ENCODE measurements around the gene SERP2. TPM values are rescaled to one million over a fixed set of nuclear protein-coding genes. Genes with fewer than 3 reads are reported as not detected.

The SERP2 gene
- polyA plus RNA-seq, 1 experiment = 5.4 TPM

DNA sequence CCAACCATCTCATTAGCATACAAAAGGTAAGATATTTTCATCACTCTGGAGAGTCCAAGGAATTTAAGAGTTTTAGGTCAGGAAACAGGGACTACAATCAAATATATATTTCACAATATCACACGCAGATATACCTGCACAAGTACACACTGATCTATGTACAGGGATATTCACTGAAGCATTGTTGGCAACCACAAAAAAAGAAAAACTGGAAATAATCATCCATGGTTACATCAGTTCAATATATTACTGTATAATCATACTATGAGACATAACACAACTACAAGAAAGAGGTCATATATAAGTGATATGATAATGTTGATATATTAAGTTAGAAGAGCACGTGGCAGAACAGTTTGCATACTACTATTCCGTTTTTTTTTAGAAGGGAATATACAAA is 2.2 kb upstream of the SERP2 start:
- Histone ChIP-seq H3K27me3 (ENCODE audit: control insufficient read depth, insufficient read depth, low read length) (no peaks in the 10 kb centered on the region), H3K36me3 (ENCODE audit: control insufficient read depth, insufficient read depth, low read length) (no peaks in the 10 kb centered on the region), H3K4me3 (ENCODE audit: low read depth, low read length) (no peak overlapping the region)
- CTCF ChIA-PET = no interaction called here
- POLR2A ChIA-PET = no interaction called here
- TF ChIP-seq, protein P1, sequence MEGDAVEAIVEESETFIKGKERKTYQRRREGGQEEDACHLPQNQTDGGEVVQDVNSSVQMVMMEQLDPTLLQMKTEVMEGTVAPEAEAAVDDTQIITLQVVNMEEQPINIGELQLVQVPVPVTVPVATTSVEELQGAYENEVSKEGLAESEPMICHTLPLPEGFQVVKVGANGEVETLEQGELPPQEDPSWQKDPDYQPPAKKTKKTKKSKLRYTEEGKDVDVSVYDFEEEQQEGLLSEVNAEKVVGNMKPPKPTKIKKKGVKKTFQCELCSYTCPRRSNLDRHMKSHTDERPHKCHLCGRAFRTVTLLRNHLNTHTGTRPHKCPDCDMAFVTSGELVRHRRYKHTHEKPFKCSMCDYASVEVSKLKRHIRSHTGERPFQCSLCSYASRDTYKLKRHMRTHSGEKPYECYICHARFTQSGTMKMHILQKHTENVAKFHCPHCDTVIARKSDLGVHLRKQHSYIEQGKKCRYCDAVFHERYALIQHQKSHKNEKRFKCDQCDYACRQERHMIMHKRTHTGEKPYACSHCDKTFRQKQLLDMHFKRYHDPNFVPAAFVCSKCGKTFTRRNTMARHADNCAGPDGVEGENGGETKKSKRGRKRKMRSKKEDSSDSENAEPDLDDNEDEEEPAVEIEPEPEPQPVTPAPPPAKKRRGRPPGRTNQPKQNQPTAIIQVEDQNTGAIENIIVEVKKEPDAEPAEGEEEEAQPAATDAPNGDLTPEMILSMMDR (IDR thresholded peaks at IDR 0.05; ENCODE audit: insufficient read depth, low read depth, low read length) = no peak
- no peak for DNase-seq (ENCODE audit: low read depth)

- TF ChIP-seq, protein P1 (IDR thresholded peaks at IDR 0.05; ENCODE audit: insufficient read depth, low read depth, low read length) = no peak
- H3K4me3 ChIP-seq (ENCODE audit: low read depth, low read length) = peak overlapping the region; percentile 49
- ChIA-PET POLR2A (no interaction called here), CTCF (no interaction called here)
- no peaks in the 10 kb centered on the region for H3K27me3 ChIP-seq (ENCODE audit: control insufficient read depth, insufficient read depth, low read length)
- no peaks in the 10 kb centered on the region for H3K36me3 ChIP-seq (ENCODE audit: control insufficient read depth, insufficient read depth, low read length)
- no peak for DNase-seq (ENCODE audit: low read depth)
Observed at GRCh38 chr13:44373247-44373600, 400 bp upstream of the SERP2 start.

- POLR2A ChIA-PET = no interaction called here
- CTCF ChIA-PET = no interaction called here
- TF ChIP-seq, protein P1 (IDR thresholded peaks at IDR 0.05; ENCODE audit: insufficient read depth, low read depth, low read length) = no peak
- H3K36me3 ChIP-seq (ENCODE audit: control insufficient read depth, insufficient read depth, low read length) = no peaks in the 10 kb centered on the region
- H3K27me3 ChIP-seq (ENCODE audit: control insufficient read depth, insufficient read depth, low read length) = no peaks in the 10 kb centered on the region
- H3K4me3 ChIP-seq (ENCODE audit: low read depth, low read length) = peak overlapping the region; percentile 49
- DNase-seq (ENCODE audit: low read depth) = no peak
Observed at GRCh38 chr13:44374348-44374712, 706 bp downstream of the SERP2 start.

- Histone ChIP-seq H3K4me3 (ENCODE audit: low read depth, low read length) (no peak overlapping the region), H3K36me3 (ENCODE audit: control insufficient read depth, insufficient read depth, low read length) (0 out of 2 replicates have a peak, but pooled peaks cover 1% of the 10 kb centered on the region), H3K27me3 (ENCODE audit: control insufficient read depth, insufficient read depth, low read length) (no peaks in the 10 kb centered on the region)
- no peak for DNase-seq (ENCODE audit: low read depth)
- ChIA-PET POLR2A (no interaction called here), CTCF (no interaction called here)
- TF ChIP-seq, protein P1 (IDR thresholded peaks at IDR 0.05; ENCODE audit: insufficient read depth, low read depth, low read length) = no peak
Observed at GRCh38 chr13:44378277-44378676, 4.7 kb downstream of the SERP2 start.

- Histone ChIP-seq H3K36me3 (ENCODE audit: control insufficient read depth, insufficient read depth, low read length) (0 out of 2 replicates have a peak, but pooled peaks cover 1% of the 10 kb centered on the region), H3K4me3 (ENCODE audit: low read depth, low read length) (no peak overlapping the region), H3K27me3 (ENCODE audit: control insufficient read depth, insufficient read depth, low read length) (no peaks in the 10 kb centered on the region)
- DNase-seq (ENCODE audit: low read depth) = no peak
- POLR2A ChIA-PET = no interaction called here
- CTCF ChIA-PET = no interaction called here
- TF ChIP-seq, protein P1 (IDR thresholded peaks at IDR 0.05; ENCODE audit: insufficient read depth, low read depth, low read length) = no peak
Observed at GRCh38 chr13:44379885-44380284, 6.3 kb downstream of the SERP2 start.

Measured in BJ (cell line).